ENCODE measurements around the gene WNK2.

The WNK2 gene

DNA sequence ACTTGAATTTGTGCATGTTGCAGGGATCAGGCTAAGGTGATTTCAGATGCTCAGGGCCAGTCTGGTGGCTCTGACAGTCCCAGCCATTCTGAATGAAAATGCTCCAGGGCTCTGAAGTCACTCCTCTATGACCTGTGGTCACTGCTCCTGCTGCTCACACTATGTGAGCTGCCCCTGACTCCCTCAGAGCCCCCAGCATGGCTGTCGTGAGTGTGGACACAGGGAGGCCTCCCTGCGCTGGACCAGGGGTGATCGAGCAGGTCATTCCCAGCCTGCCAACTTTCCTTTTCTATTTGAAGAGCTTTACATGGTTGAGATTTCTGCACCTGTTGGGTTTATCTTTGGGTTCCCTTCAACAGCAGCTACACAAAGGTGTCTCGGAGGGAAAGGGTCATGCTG lies 74.5 kb downstream of the WNK2 start:
- Histone ChIP-seq H3K27me3 (ENCODE audit: insufficient read depth, low read depth) (no peaks in the 10 kb centered on the region), H4K20me1 (ENCODE audit: insufficient read depth) (no peaks in the 10 kb centered on the region), H3K4me1 (ENCODE audit: low read depth, poor library complexity, severe bottlenecking) (no peaks in the 10 kb centered on the region), H3K4me2 (no peak overlapping the region), H3K9ac (no peak overlapping the region), H2AFZ (ENCODE audit: low read depth) (no peak overlapping the region), H3K27ac (no peak overlapping the region), H3K4me3 (IDR thresholded peaks at IDR 0.05; ENCODE audit: insufficient read depth, low read depth, low read length) (no peak overlapping the region), H3K79me2 (ENCODE audit: insufficient read depth, low read depth) (no peaks in the 10 kb centered on the region), H3K36me3 (ENCODE audit: insufficient read depth) (no peaks in the 10 kb centered on the region)
- TF ChIP-seq, protein P1, sequence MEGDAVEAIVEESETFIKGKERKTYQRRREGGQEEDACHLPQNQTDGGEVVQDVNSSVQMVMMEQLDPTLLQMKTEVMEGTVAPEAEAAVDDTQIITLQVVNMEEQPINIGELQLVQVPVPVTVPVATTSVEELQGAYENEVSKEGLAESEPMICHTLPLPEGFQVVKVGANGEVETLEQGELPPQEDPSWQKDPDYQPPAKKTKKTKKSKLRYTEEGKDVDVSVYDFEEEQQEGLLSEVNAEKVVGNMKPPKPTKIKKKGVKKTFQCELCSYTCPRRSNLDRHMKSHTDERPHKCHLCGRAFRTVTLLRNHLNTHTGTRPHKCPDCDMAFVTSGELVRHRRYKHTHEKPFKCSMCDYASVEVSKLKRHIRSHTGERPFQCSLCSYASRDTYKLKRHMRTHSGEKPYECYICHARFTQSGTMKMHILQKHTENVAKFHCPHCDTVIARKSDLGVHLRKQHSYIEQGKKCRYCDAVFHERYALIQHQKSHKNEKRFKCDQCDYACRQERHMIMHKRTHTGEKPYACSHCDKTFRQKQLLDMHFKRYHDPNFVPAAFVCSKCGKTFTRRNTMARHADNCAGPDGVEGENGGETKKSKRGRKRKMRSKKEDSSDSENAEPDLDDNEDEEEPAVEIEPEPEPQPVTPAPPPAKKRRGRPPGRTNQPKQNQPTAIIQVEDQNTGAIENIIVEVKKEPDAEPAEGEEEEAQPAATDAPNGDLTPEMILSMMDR (conservative IDR thresholded peaks at IDR 0.05; ENCODE audit: low read depth, low read length): no peak

GRCh38 chr9:93258818-93259489 lies 75.0 kb downstream of the WNK2 start:
- Histone ChIP-seq H3K79me2 (ENCODE audit: insufficient read depth, low read depth) (no peaks in the 10 kb centered on the region), H3K4me1 (ENCODE audit: low read depth, poor library complexity, severe bottlenecking) (no peaks in the 10 kb centered on the region), H3K27ac (no peak overlapping the region), H3K36me3 (ENCODE audit: insufficient read depth) (no peaks in the 10 kb centered on the region), H3K27me3 (ENCODE audit: insufficient read depth, low read depth) (no peaks in the 10 kb centered on the region), H2AFZ (ENCODE audit: low read depth) (no peak overlapping the region), H3K9ac (no peak overlapping the region), H3K4me3 (IDR thresholded peaks at IDR 0.05; ENCODE audit: insufficient read depth, low read depth, low read length) (no peak overlapping the region), H4K20me1 (ENCODE audit: insufficient read depth) (no peaks in the 10 kb centered on the region), H3K4me2 (no peak overlapping the region)
- TF ChIP-seq, protein P1 (conservative IDR thresholded peaks at IDR 0.05; ENCODE audit: low read depth, low read length): no peak

GRCh38 chr9:93259490-93260262 lies 75.7 kb downstream of the WNK2 start:
- Histone ChIP-seq H3K27me3 (ENCODE audit: insufficient read depth, low read depth) (no peaks in the 10 kb centered on the region), H3K79me2 (ENCODE audit: insufficient read depth, low read depth) (no peaks in the 10 kb centered on the region), H3K27ac (no peak overlapping the region), H3K4me3 (IDR thresholded peaks at IDR 0.05; ENCODE audit: insufficient read depth, low read depth, low read length) (no peak overlapping the region), H3K4me1 (ENCODE audit: low read depth, poor library complexity, severe bottlenecking) (no peaks in the 10 kb centered on the region), H3K4me2 (no peak overlapping the region), H2AFZ (ENCODE audit: low read depth) (no peak overlapping the region), H3K36me3 (ENCODE audit: insufficient read depth) (no peaks in the 10 kb centered on the region), H3K9ac (no peak overlapping the region), H4K20me1 (ENCODE audit: insufficient read depth) (no peaks in the 10 kb centered on the region)
- TF ChIP-seq, protein P1 (conservative IDR thresholded peaks at IDR 0.05; ENCODE audit: low read depth, low read length): no peak

DNA sequence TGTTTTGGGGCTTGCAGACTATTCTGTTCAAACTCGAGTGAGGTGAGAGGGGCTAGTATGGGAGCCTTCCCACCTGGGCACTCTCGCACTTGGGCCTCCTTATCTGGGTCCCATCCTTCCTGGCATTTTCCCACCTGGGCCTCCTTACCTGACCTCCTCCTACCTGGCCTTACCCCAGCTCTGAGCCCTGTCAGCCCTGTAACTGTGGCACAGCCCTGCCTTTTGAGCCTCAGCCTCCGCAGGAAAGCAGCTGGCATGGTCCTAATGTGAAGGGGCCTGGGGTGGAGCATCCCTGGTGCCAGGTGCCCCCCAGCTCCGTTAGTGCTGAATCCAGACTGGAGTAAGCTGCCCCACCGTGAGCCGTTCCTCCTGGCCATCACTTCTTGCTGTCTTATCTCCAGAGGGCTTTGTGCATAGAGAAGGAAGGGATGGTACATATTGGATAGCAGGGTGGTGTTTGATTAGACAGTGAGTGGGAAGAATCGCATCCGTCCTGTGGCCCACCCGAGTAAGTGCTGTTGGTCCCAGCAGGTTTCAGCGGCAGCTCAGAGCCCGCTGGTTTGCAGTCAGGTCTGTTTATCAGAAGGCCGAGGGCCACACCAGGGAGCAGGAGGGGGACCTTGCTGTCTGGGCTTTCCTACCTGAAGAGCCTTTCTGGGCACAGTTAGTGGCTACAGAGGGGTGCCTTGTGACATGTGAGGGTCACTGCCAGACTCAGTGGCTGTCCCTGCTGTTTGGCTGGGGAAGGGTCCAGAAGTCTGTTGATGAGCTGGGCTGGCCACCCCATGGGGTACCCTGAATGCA lies 76.5 kb downstream of the WNK2 start:
- no peak overlapping the region for H3K9ac ChIP-seq
- no peaks in the 10 kb centered on the region for H4K20me1 ChIP-seq (ENCODE audit: insufficient read depth)
- H3K4me2 ChIP-seq: no peak overlapping the region
- H3K79me2 ChIP-seq (ENCODE audit: insufficient read depth, low read depth): no peaks in the 10 kb centered on the region
- peaks cover 7% of the 10 kb centered on the region for H3K4me1 ChIP-seq (ENCODE audit: low read depth, poor library complexity, severe bottlenecking)
- no peaks in the 10 kb centered on the region for H3K36me3 ChIP-seq (ENCODE audit: insufficient read depth)
- no peaks in the 10 kb centered on the region for H3K27me3 ChIP-seq (ENCODE audit: insufficient read depth, low read depth)
- no peak overlapping the region for H3K27ac ChIP-seq
- H2AFZ ChIP-seq (ENCODE audit: low read depth): no peak overlapping the region
- TF ChIP-seq, protein P1 (conservative IDR thresholded peaks at IDR 0.05; ENCODE audit: low read depth, low read length): no peak
- H3K4me3 ChIP-seq (IDR thresholded peaks at IDR 0.05; ENCODE audit: insufficient read depth, low read depth, low read length): no peak overlapping the region

Data from KMS-11 (cell line).